Mesenchymal stem cell (in vitro differentiated cells and primary cell): ENCODE results near the gene AIG1.
A peak's percentile ranks its signal among the peaks of the same experiment; 100 is the strongest.

Experiments
- DNase-seq: peaks from one replicate; pipeline ENCODE4 v3.0.0-alpha.2; 2013
- H2AFZ ChIP-seq: one replicate; pipeline ENCODE4 v1.6.1; 2013; ENCODE audit warnings: low read depth, mild to moderate bottlenecking, control low read depth, inconsistent platforms, low read length, moderate library complexity
- H2AK5ac ChIP-seq: 2 replicates; pipeline ENCODE4 v1.6.1; 2013; ENCODE audit warnings: low read length, moderate library complexity, mild to moderate bottlenecking, inconsistent platforms; ENCODE audit not compliant: severe bottlenecking
- H2BK120ac ChIP-seq: one replicate; pipeline ENCODE4 v1.6.1; 2013; ENCODE audit warnings: low read depth, mild to moderate bottlenecking, inconsistent platforms, low read length, moderate library complexity
- H2BK12ac ChIP-seq, 2 experiments: one replicate each; pipeline ENCODE4 v1.6.1; 2013; ENCODE audit warnings: inconsistent platforms in 2 of 2, low read length in 2 of 2, mild to moderate bottlenecking in 2 of 2, moderate library complexity in 2 of 2, control low read depth in 1 of 2
- H2BK15ac ChIP-seq: one replicate; pipeline ENCODE4 v1.6.1; 2013; ENCODE audit warnings: mild to moderate bottlenecking, low read depth, inconsistent platforms; ENCODE audit not compliant: poor library complexity, severe bottlenecking
- H2BK5ac ChIP-seq: 2 replicates; pipeline ENCODE4 v1.6.1; 2013; ENCODE audit warnings: low read depth, mild to moderate bottlenecking, low read length, control low read depth, inconsistent platforms; ENCODE audit not compliant: poor library complexity, severe bottlenecking
- H3K14ac ChIP-seq, 2 experiments: one replicate each; pipeline ENCODE4 v1.6.1; 2013; ENCODE audit warnings: inconsistent platforms in 2 of 2, low read length in 2 of 2, control low read depth in 1 of 2, mild to moderate bottlenecking in 1 of 2, moderate library complexity in 1 of 2
- H3K18ac ChIP-seq, 2 experiments: one replicate each; pipeline ENCODE4 v1.6.1; 2013; ENCODE audit warnings: inconsistent platforms in 2 of 2, low read length in 2 of 2, control low read depth in 1 of 2, low read depth in 1 of 2, mild to moderate bottlenecking in 1 of 2
- H3K23ac ChIP-seq, 2 experiments: one replicate each; pipeline ENCODE4 v1.6.1; 2013; ENCODE audit warnings: inconsistent platforms in 2 of 2, low read length in 2 of 2, mild to moderate bottlenecking in 2 of 2, moderate library complexity in 2 of 2, control low read depth in 1 of 2
- H3K27ac ChIP-seq: 2 replicates; pipeline ENCODE4 v1.5.1; 2013; ENCODE audit warnings: mild to moderate bottlenecking, moderate library complexity, low read length, control low read depth, inconsistent platforms; ENCODE audit not compliant: poor library complexity, severe bottlenecking
- H3K27me3 ChIP-seq, 2 experiments: 2 replicates each; pipeline versions ENCODE4 v1.6.1 to v1.7.0; 2013; ENCODE audit warnings: low read length in 2 of 2, mild to moderate bottlenecking in 2 of 2, moderate library complexity in 2 of 2, control low read depth in 1 of 2, inconsistent platforms in 1 of 2; ENCODE audit not compliant: control insufficient read depth in 1 of 2, insufficient read depth in 1 of 2
- H3K36me3 ChIP-seq, 2 experiments: 2 replicates each; pipeline versions ENCODE4 v1.6.1 to v1.7.0; 2013; ENCODE audit warnings: low read length in 2 of 2, control low read depth in 1 of 2, inconsistent platforms in 1 of 2, low read depth in 1 of 2, mild to moderate bottlenecking in 1 of 2; ENCODE audit not compliant: insufficient read depth in 2 of 2, control insufficient read depth in 1 of 2
- H3K4ac ChIP-seq, 2 experiments: one replicate each; pipeline ENCODE4 v1.6.1; 2013; ENCODE audit warnings: inconsistent platforms in 2 of 2, low read length in 2 of 2, mild to moderate bottlenecking in 2 of 2, moderate library complexity in 2 of 2, control low read depth in 1 of 2, low read depth in 1 of 2
- H3K4me1 ChIP-seq: 2 replicates; pipeline ENCODE4 v1.6.1; 2013; ENCODE audit warnings: low read depth, low read length, control low read depth; ENCODE audit not compliant: control insufficient read depth, insufficient read depth
- H3K4me2 ChIP-seq: 2 replicates; pipeline ENCODE4 v1.6.1; 2013; ENCODE audit warnings: low read length, mild to moderate bottlenecking, inconsistent platforms; ENCODE audit not compliant: poor library complexity, severe bottlenecking
- H3K4me3 ChIP-seq, 2 experiments: 2 replicates each; pipeline versions ENCODE4 v1.5.1 to v1.7.0; 2013; ENCODE audit warnings: low read length in 2 of 2, mild to moderate bottlenecking in 2 of 2, control low read depth in 1 of 2, low read depth in 1 of 2; ENCODE audit not compliant: insufficient read depth in 1 of 2
- H3K79me1 ChIP-seq: replicated peaks from 2 replicates; pipeline ENCODE4 v1.6.1; 2013; ENCODE audit warnings: mild to moderate bottlenecking, control low read depth, low read length, inconsistent platforms; ENCODE audit not compliant: poor library complexity, severe bottlenecking
- H3K9ac ChIP-seq: 2 replicates; pipeline ENCODE4 v1.7.0; 2013; ENCODE audit warnings: mild to moderate bottlenecking, low read length, moderate library complexity
- H3K9me3 ChIP-seq: 2 replicates; pipeline ENCODE4 v1.7.0; 2013; ENCODE audit warnings: mild to moderate bottlenecking, low read length; ENCODE audit not compliant: control insufficient read depth
- H4K8ac ChIP-seq: one replicate; pipeline ENCODE4 v1.6.1; 2013; ENCODE audit warnings: inconsistent platforms, mild to moderate bottlenecking, low read length, moderate library complexity
- H4K91ac ChIP-seq: one replicate; pipeline ENCODE4 v1.6.1; 2013; ENCODE audit warnings: mild to moderate bottlenecking, low read length, inconsistent platforms
- WGBS: methylation state at CpG from one replicate; pipeline ENCODE4 v1.1.7; 2013; ENCODE audit warnings: mixed read lengths; 5-methylcytosine and 5-hydroxymethylcytosine counted together

Gene AIG1

DNA sequence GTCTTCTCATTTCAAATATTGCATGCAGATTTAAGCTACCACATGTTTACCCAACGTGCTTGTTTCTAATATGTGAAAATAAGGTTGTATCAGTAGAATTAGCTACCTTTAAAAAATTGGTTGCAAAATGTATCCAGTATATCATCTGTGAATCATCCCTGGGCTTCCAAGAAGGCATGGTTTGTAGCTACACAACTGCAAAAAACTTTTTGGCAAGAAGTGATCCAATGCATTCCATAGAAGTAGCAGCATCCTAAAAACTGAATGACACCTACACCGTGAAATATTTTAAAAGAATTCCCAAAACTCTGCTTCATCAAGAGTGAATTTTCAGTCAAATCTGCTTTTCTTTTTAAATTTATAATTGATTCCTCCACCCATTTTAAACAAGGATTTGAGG, 89.1 kb downstream of the AIG1 start:
- H3K4me3 ChIP-seq: no peak overlapping the region

GRCh38 chr6:143150281-143150680, 89.6 kb downstream of the AIG1 start:
- no peaks in the 10 kb centered on the region for H3K36me3 ChIP-seq
- H2BK12ac ChIP-seq: no peak overlapping the region
- H3K4me2 ChIP-seq: no peak overlapping the region
- H4K8ac ChIP-seq: no peak overlapping the region
- peak; percentile 12 for DNase-seq
- no peak overlapping the region for H3K27ac ChIP-seq
- no peaks in the 10 kb centered on the region for H3K4me1 ChIP-seq
- peaks cover 2% of the 10 kb centered on the region for H3K79me1 ChIP-seq
- no peaks in the 10 kb centered on the region for H3K9me3 ChIP-seq
- H3K4me3 ChIP-seq: no peak overlapping the region
- WGBS: 100% methylated on average over 1 of the region's 1 CpG
- no peak overlapping the region for H3K4ac ChIP-seq
- H3K18ac ChIP-seq: no peak overlapping the region
- no peak overlapping the region for H2BK120ac ChIP-seq
- no peak overlapping the region for H2AK5ac ChIP-seq
- H3K9ac ChIP-seq: peak overlapping the region; percentile 74
- H2BK15ac ChIP-seq: no peak overlapping the region
- H3K27me3 ChIP-seq: no peaks in the 10 kb centered on the region
- H4K91ac ChIP-seq: no peak overlapping the region
- H3K14ac ChIP-seq: no peak overlapping the region
- H2AFZ ChIP-seq: no peak overlapping the region
- H2BK5ac ChIP-seq: no peak overlapping the region
- peak overlapping the region in 1 of 2 experiments; percentile 59 for H3K23ac ChIP-seq

More for the DNA sequence above, 89.1 kb downstream of the AIG1 start:
- Histone ChIP-seq H3K23ac (no peak overlapping the region), H2BK5ac (no peak overlapping the region), H3K9ac (peak overlapping the region; percentile 74), H4K8ac (no peak overlapping the region), H3K36me3 (no peaks in the 10 kb centered on the region), H3K18ac (no peak overlapping the region), H2AK5ac (no peak overlapping the region), H3K9me3 (no peaks in the 10 kb centered on the region), H3K4ac (no peak overlapping the region), H3K14ac (no peak overlapping the region), H4K91ac (no peak overlapping the region), H3K4me2 (no peak overlapping the region), H3K27ac (no peak overlapping the region), H2BK120ac (no peak overlapping the region), H2AFZ (no peak overlapping the region), H2BK15ac (no peak overlapping the region), H2BK12ac (no peak overlapping the region), H3K4me1 (no peaks in the 10 kb centered on the region), H3K79me1 (no peaks in the 10 kb centered on the region), H3K27me3 (no peaks in the 10 kb centered on the region)
- 100% methylated on average over 1 of the region's 2 CpGs for WGBS
- no peak for DNase-seq

DNA sequence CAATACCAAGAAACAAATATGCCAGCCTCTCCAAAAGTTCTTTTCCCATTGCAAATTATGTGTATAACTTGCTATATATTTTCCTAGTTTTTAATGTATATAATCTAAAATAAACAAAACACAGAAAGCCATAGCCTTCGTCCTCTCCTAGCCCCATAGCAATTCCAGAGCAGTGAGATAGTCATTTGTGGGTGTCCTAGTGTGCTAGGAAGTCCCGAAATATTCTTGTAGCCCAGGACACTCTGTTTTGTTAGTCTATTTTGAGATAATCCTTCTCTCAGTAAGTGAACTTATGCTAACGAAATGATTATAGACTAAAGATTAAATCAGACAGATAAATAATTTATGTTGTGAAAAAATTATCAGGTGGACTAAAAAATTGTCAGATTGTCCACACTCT, 90.7 kb downstream of the AIG1 start:
- no peak overlapping the region for H2AFZ ChIP-seq
- H3K4ac ChIP-seq: no peak overlapping the region
- no peak overlapping the region for H2BK12ac ChIP-seq
- no peaks in the 10 kb centered on the region for H3K27me3 ChIP-seq
- no peak for DNase-seq
- H2BK5ac ChIP-seq: no peak overlapping the region
- no peak overlapping the region for H4K91ac ChIP-seq
- H2BK120ac ChIP-seq: no peak overlapping the region
- H3K23ac ChIP-seq: no peak overlapping the region
- no peak overlapping the region for H3K18ac ChIP-seq
- no peaks in the 10 kb centered on the region for H3K36me3 ChIP-seq
- H3K14ac ChIP-seq: no peak overlapping the region
- no peak overlapping the region for H3K27ac ChIP-seq
- H3K9me3 ChIP-seq: no peaks in the 10 kb centered on the region
- no peak overlapping the region for H3K9ac ChIP-seq
- H4K8ac ChIP-seq: no peak overlapping the region
- no peak overlapping the region for H2BK15ac ChIP-seq
- no peaks in the 10 kb centered on the region for H3K4me1 ChIP-seq
- no peak overlapping the region for H3K4me2 ChIP-seq
- no peak overlapping the region for H3K4me3 ChIP-seq
- no CpG with 5 or more reads among the region's 3 CpGs for WGBS
- H2AK5ac ChIP-seq: no peak overlapping the region
- H3K79me1 ChIP-seq: peaks cover 7% of the 10 kb centered on the region

- DNase-seq: no peak
- no peak overlapping the region for H2BK5ac ChIP-seq
- H3K4me2 ChIP-seq: no peak overlapping the region
- H3K23ac ChIP-seq: no peak overlapping the region
- H3K4me1 ChIP-seq: no peaks in the 10 kb centered on the region
- H3K27ac ChIP-seq: no peak overlapping the region
- no peak overlapping the region for H4K8ac ChIP-seq
- 94% methylated on average over 1 of the region's 1 CpG for WGBS
- no peak overlapping the region for H3K9ac ChIP-seq
- peaks cover 7% of the 10 kb centered on the region for H3K79me1 ChIP-seq
- H3K27me3 ChIP-seq: no peaks in the 10 kb centered on the region
- no peak overlapping the region for H3K4me3 ChIP-seq
- no peak overlapping the region for H2BK120ac ChIP-seq
- H3K36me3 ChIP-seq: no peaks in the 10 kb centered on the region
- H2AK5ac ChIP-seq: no peak overlapping the region
- no peak overlapping the region for H2BK15ac ChIP-seq
- no peak overlapping the region for H2BK12ac ChIP-seq
- H3K4ac ChIP-seq: no peak overlapping the region
- H4K91ac ChIP-seq: no peak overlapping the region
- H3K18ac ChIP-seq: no peak overlapping the region
- no peak overlapping the region for H3K14ac ChIP-seq
- H2AFZ ChIP-seq: no peak overlapping the region
- no peaks in the 10 kb centered on the region for H3K9me3 ChIP-seq
These were observed 95.0 kb downstream of the AIG1 start for GRCh38 chr6:143155681-143156080.
